ENCODE data around the gene BAIAP2L2.

BAIAP2L2 gene

GRCh38 chr22:38082986-38083710, 27.3 kb downstream of the BAIAP2L2 start:
- Histone ChIP-seq H3K27me3 (ENCODE audit: insufficient read depth, low read length, poor library complexity, severe bottlenecking) (no peaks in the 10 kb centered on the region), H3K4me1 (ENCODE audit: insufficient read depth, low read length, poor library complexity, severe bottlenecking) (no peaks in the 10 kb centered on the region), H3K9me2 (replicated peaks; ENCODE audit: low read depth, low read length) (no peaks in the 10 kb centered on the region), H3K79me2 (ENCODE audit: insufficient read depth, low read length) (no peaks in the 10 kb centered on the region), H2AFZ (ENCODE audit: low read length) (no peak overlapping the region), H3K36me3 (ENCODE audit: insufficient read depth, low read length) (no peaks in the 10 kb centered on the region), H3K9ac (ENCODE audit: low read depth, low read length, poor library complexity, severe bottlenecking) (no peak overlapping the region), H3K9me3 (ENCODE audit: insufficient read depth, low read depth, low read length) (no peaks in the 10 kb centered on the region), H3F3A (ENCODE audit: low read depth) (no peaks in the 10 kb centered on the region), H4K20me1 (ENCODE audit: insufficient read depth, low read length, poor library complexity, severe bottlenecking) (no peaks in the 10 kb centered on the region), H3K4me3 (ENCODE audit: low read length, poor library complexity, severe bottlenecking) (no peak overlapping the region), H3K4me2 (ENCODE audit: low read depth, low read length, poor library complexity, severe bottlenecking) (no peak overlapping the region)
- TF ChIP-seq CTCF (conservative IDR thresholded peaks at IDR 0.05; ENCODE audit: low read length) (no peak), EZH2phosphoT487 (IDR thresholded peaks at IDR 0.05; ENCODE audit: borderline replicate concordance) (no peak)

DNA sequence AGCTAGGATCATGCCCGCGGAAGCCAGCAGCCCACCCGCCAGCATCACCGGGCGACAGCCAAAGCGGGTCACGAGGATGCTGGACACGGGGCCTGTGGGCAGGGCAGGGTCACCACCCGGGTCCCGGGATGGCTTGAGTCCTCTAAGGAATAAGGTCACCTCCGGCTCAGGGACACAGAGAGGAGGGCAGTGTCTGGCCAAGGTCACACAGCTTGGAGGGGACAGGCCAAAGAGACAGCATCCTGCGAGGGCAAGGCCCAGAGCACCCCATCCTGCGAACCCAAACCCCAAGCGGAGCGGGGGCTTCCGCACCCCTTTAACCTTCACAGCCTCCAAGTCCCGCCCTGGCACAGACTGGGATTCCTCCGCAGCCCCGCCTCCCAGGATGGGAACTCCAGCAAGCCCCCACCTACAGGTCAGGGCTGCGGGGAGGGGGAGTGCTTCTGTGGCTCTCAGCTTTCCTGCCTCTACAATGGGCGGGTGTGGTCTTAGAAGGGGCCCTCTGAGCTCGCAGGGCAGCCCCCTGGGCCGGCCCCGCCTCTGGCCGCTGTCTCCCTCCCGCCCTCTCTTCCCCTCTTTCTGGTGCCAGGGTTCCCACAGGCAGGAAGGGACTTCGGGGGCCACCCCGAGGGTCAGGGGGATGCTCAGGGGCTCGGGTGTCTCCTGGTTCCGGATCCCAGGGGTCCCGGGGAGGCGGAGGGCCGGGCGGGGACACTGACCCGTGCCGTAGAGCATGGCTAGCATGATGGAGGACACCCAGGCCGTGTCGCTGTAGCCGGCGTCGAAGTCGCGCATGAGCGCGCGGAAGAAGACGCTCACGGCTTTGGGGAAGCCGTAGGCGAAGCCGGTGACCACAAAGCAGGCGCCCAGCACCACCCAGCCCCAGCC, 28.3 kb downstream of the BAIAP2L2 start:
- Histone ChIP-seq H3K36me3 (ENCODE audit: insufficient read depth, low read length) (no peaks in the 10 kb centered on the region), H3K9ac (ENCODE audit: low read depth, low read length, poor library complexity, severe bottlenecking) (no peak overlapping the region), H3F3A (ENCODE audit: low read depth) (no peaks in the 10 kb centered on the region), H3K9me2 (replicated peaks; ENCODE audit: low read depth, low read length) (no peaks in the 10 kb centered on the region), H3K79me2 (ENCODE audit: insufficient read depth, low read length) (no peaks in the 10 kb centered on the region), H3K9me3 (ENCODE audit: insufficient read depth, low read depth, low read length) (no peaks in the 10 kb centered on the region), H3K4me1 (ENCODE audit: insufficient read depth, low read length, poor library complexity, severe bottlenecking) (no peaks in the 10 kb centered on the region), H4K20me1 (ENCODE audit: insufficient read depth, low read length, poor library complexity, severe bottlenecking) (no peaks in the 10 kb centered on the region), H3K4me2 (ENCODE audit: low read depth, low read length, poor library complexity, severe bottlenecking) (no peak overlapping the region), H2AFZ (ENCODE audit: low read length) (no peak overlapping the region), H3K27me3 (ENCODE audit: insufficient read depth, low read length, poor library complexity, severe bottlenecking) (no peaks in the 10 kb centered on the region), H3K4me3 (ENCODE audit: low read length, poor library complexity, severe bottlenecking) (no peak overlapping the region)
- no peak for TF ChIP-seq EZH2phosphoT487 (IDR thresholded peaks at IDR 0.05; ENCODE audit: borderline replicate concordance)
- no peak for TF ChIP-seq CTCF (conservative IDR thresholded peaks at IDR 0.05; ENCODE audit: low read length)

GRCh38 chr22:38081636-38081940, 28.9 kb downstream of the BAIAP2L2 start:
- H3K4me2 ChIP-seq (ENCODE audit: low read depth, low read length, poor library complexity, severe bottlenecking) = no peak overlapping the region
- no peaks in the 10 kb centered on the region for H3K79me2 ChIP-seq (ENCODE audit: insufficient read depth, low read length)
- no peaks in the 10 kb centered on the region for H3F3A ChIP-seq (ENCODE audit: low read depth)
- no peak overlapping the region for H3K4me3 ChIP-seq (ENCODE audit: low read length, poor library complexity, severe bottlenecking)
- H2AFZ ChIP-seq (ENCODE audit: low read length) = no peak overlapping the region
- H3K4me1 ChIP-seq (ENCODE audit: insufficient read depth, low read length, poor library complexity, severe bottlenecking) = no peaks in the 10 kb centered on the region
- H3K9me3 ChIP-seq (ENCODE audit: insufficient read depth, low read depth, low read length) = no peaks in the 10 kb centered on the region
- H3K27me3 ChIP-seq (ENCODE audit: insufficient read depth, low read length, poor library complexity, severe bottlenecking) = no peaks in the 10 kb centered on the region
- H3K9ac ChIP-seq (ENCODE audit: low read depth, low read length, poor library complexity, severe bottlenecking) = no peak overlapping the region
- TF ChIP-seq CTCF (conservative IDR thresholded peaks at IDR 0.05; ENCODE audit: low read length) = no peak
- TF ChIP-seq EZH2phosphoT487 (IDR thresholded peaks at IDR 0.05; ENCODE audit: borderline replicate concordance) = no peak
- H3K36me3 ChIP-seq (ENCODE audit: insufficient read depth, low read length) = no peaks in the 10 kb centered on the region
- no peaks in the 10 kb centered on the region for H4K20me1 ChIP-seq (ENCODE audit: insufficient read depth, low read length, poor library complexity, severe bottlenecking)
- H3K9me2 ChIP-seq (replicated peaks; ENCODE audit: low read depth, low read length) = no peaks in the 10 kb centered on the region
